Osteocyte (in vitro differentiated cells): Measurements from ENCODE around the gene MAN2C1. TPM values are rescaled to one million over a fixed set of nuclear protein-coding genes. Genes with fewer than 3 reads are reported as not detected.

ENCODE experiments used
- DNase-seq: peaks from one replicate; pipeline ENCODE4 v3.0.0; 2021; ENCODE audit warnings: mixed read lengths; ENCODE audit not compliant: unreplicated experiment; ENCODE audit errors: extremely low spot score
- H3K27ac Mint-ChIP-seq: one replicate; pipeline ENCODE4 v1.8.0; 2021; ENCODE audit warnings: mild to moderate bottlenecking, mixed read lengths; ENCODE audit not compliant: unreplicated experiment
- H3K27me3 Mint-ChIP-seq: one replicate; pipeline ENCODE4 v1.8.0; 2021; ENCODE audit warnings: mixed read lengths; ENCODE audit not compliant: unreplicated experiment
- H3K36me3 Mint-ChIP-seq: one replicate; pipeline ENCODE4 v1.8.0; 2021; ENCODE audit warnings: mixed read lengths; ENCODE audit not compliant: unreplicated experiment
- H3K4me1 Mint-ChIP-seq: one replicate; pipeline ENCODE4 v1.8.0; 2021; ENCODE audit warnings: mixed read lengths; ENCODE audit not compliant: unreplicated experiment
- H3K4me3 Mint-ChIP-seq: one replicate; pipeline ENCODE4 v1.8.0; 2021; ENCODE audit warnings: mild to moderate bottlenecking, moderate library complexity, mixed read lengths; ENCODE audit not compliant: unreplicated experiment
- H3K9me3 Mint-ChIP-seq: one replicate; pipeline ENCODE4 v1.8.0; 2021; ENCODE audit warnings: mixed read lengths; ENCODE audit not compliant: unreplicated experiment
- CTCF ChIP-seq: fragments of 200-600 bp; sonication (generic); IDR thresholded peaks from 2 replicates; pipeline ENCODE4 v1.5.0; 2021; ENCODE audit warnings: antibody characterized with exemption, mild to moderate bottlenecking, moderate library complexity
- total RNA-seq: library from RNA; stranded (reverse); gene quantifications from 2 replicates; pipeline ENCODE4 v1.2.1, GENCODE V29; 2021

MAN2C1 gene
- total RNA-seq, 1 donor from 2014 or later, result 219 TPM

- H3K4me1 Mint-ChIP-seq, result peaks cover 19% of the 10 kb centered on the region
- H3K36me3 Mint-ChIP-seq, result peaks cover 19% of the 10 kb centered on the region
- no peak overlapping the region for H3K4me3 Mint-ChIP-seq
- no peaks in the 10 kb centered on the region for H3K9me3 Mint-ChIP-seq
- H3K27ac Mint-ChIP-seq, result no peak overlapping the region
- no peak for DNase-seq
- TF ChIP-seq CTCF, result no peak
- no peaks in the 10 kb centered on the region for H3K27me3 Mint-ChIP-seq
Observed at GRCh38 chr15:75366163-75366562, 2.2 kb downstream of the MAN2C1 start.

DNA sequence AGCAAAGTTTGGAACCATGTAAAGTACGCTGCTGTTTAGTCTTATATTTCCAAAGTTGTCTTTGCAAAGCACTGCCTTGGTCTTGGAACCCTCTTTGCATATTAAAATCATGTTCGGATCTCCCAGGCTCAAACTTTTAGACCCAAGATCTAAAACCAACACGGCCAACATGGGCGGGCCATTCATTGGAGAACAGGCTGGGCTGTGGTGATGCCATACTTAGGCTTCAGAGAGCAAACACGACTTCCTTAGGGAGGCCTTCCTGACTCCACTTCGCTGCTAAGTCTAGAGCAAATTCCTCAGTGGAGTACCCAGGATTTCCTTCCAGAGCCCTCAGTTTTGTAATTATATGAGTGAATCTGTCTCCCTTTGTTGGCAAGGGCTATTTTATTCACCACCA is 3.5 kb downstream of the MAN2C1 start:
- H3K36me3 Mint-ChIP-seq, result peaks cover 16% of the 10 kb centered on the region
- H3K4me3 Mint-ChIP-seq, result no peak overlapping the region
- peaks cover 17% of the 10 kb centered on the region for H3K4me1 Mint-ChIP-seq
- no peak for TF ChIP-seq CTCF
- H3K27me3 Mint-ChIP-seq, result no peaks in the 10 kb centered on the region
- no peak overlapping the region for H3K27ac Mint-ChIP-seq
- H3K9me3 Mint-ChIP-seq, result no peaks in the 10 kb centered on the region
- no peak for DNase-seq

- DNase-seq, result no peak
- H3K9me3 Mint-ChIP-seq, result no peaks in the 10 kb centered on the region
- no peak for TF ChIP-seq CTCF
- peaks cover 16% of the 10 kb centered on the region for H3K36me3 Mint-ChIP-seq
- H3K4me3 Mint-ChIP-seq, result no peak overlapping the region
- H3K27me3 Mint-ChIP-seq, result no peaks in the 10 kb centered on the region
- peaks cover 7% of the 10 kb centered on the region for H3K4me1 Mint-ChIP-seq
- H3K27ac Mint-ChIP-seq, result no peak overlapping the region
Observed at GRCh38 chr15:75363786-75364185, 4.6 kb downstream of the MAN2C1 start.

GRCh38 chr15:75362642-75363249 is 5.7 kb downstream of the MAN2C1 start:
- no peak overlapping the region for H3K27ac Mint-ChIP-seq
- DNase-seq, result no peak
- no peaks in the 10 kb centered on the region for H3K9me3 Mint-ChIP-seq
- H3K36me3 Mint-ChIP-seq, result peaks cover 16% of the 10 kb centered on the region
- H3K27me3 Mint-ChIP-seq, result no peaks in the 10 kb centered on the region
- H3K4me3 Mint-ChIP-seq, result no peak overlapping the region
- peaks cover 4% of the 10 kb centered on the region for H3K4me1 Mint-ChIP-seq
- no peak for TF ChIP-seq CTCF

DNA sequence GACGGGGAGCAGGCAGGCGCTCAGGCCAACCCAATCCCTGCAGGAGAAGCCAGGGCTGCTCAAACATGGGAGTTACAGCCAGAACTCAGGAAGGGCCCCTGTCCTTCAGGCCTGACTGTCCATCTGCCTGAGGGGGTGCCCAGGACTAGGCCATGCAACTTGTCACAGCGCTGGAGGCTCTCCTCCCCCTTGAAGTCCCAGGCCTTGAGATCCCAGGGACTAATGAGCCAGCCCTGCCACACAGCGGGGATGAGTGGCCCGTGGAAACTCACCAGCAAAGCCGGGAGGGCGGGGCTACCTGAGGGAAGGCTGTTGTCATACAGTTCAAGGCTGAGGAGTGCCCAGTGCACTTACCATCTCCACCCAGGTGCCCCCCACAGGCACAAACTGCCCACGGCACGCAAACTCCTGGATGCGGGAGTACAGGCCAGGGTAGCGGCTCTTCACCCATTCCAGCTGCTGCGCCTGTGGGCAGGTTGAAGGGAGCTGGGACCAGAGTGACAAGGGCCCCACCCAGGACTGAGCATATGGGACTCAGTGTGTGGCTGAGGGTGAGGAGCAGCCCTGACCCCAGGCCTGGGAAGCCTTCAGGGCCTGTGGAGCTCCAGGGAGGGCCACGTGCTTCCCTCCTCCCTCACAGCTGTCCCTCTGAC is 6.3 kb downstream of the MAN2C1 start:
- Mint-ChIP-seq H3K36me3 (peaks cover 16% of the 10 kb centered on the region), H3K27me3 (no peaks in the 10 kb centered on the region), H3K4me1 (no peaks in the 10 kb centered on the region), H3K9me3 (no peaks in the 10 kb centered on the region), H3K4me3 (no peak overlapping the region), H3K27ac (no peak overlapping the region)
- no peak for DNase-seq
- no peak for TF ChIP-seq CTCF
